ENCODE results near the gene HNRNPA0.

- TF ChIP-seq, protein P1, sequence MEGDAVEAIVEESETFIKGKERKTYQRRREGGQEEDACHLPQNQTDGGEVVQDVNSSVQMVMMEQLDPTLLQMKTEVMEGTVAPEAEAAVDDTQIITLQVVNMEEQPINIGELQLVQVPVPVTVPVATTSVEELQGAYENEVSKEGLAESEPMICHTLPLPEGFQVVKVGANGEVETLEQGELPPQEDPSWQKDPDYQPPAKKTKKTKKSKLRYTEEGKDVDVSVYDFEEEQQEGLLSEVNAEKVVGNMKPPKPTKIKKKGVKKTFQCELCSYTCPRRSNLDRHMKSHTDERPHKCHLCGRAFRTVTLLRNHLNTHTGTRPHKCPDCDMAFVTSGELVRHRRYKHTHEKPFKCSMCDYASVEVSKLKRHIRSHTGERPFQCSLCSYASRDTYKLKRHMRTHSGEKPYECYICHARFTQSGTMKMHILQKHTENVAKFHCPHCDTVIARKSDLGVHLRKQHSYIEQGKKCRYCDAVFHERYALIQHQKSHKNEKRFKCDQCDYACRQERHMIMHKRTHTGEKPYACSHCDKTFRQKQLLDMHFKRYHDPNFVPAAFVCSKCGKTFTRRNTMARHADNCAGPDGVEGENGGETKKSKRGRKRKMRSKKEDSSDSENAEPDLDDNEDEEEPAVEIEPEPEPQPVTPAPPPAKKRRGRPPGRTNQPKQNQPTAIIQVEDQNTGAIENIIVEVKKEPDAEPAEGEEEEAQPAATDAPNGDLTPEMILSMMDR (IDR thresholded peaks at IDR 0.05) = no peak
- no peak for TF ChIP-seq ZFX (IDR thresholded peaks at IDR 0.05; ENCODE audit: borderline replicate concordance)
Observed at GRCh38 chr5:137733922-137734321, 20.2 kb downstream of the HNRNPA0 start.

Data from 22Rv1 (cell line).